ENCODE data around the gene SH3RF3.
"Not testable (repeated sequence)": the region's sequence is repeated elsewhere in the genome, so short reads cannot be mapped to it uniquely, and the experiment has no call there.

Gene SH3RF3

GRCh38 chr2:109519513-109519912 lies 390.5 kb downstream of the SH3RF3 start:
- no peak for FAIRE-seq

GRCh38 chr2:109521233-109522062 lies 392.4 kb downstream of the SH3RF3 start:
- FAIRE-seq, result no peak

GRCh38 chr2:109522063-109522374 lies 393.0 kb downstream of the SH3RF3 start:
- FAIRE-seq, result no peak

- FAIRE-seq, result no peak
Observed at GRCh38 chr2:109523121-109523520, 394.1 kb downstream of the SH3RF3 start.

GRCh38 chr2:109523536-109524361 lies 394.7 kb downstream of the SH3RF3 start:
- no peak for FAIRE-seq

GRCh38 chr2:109525836-109526235 lies 396.8 kb downstream of the SH3RF3 start:
- no peak for FAIRE-seq

- FAIRE-seq, result no peak
Observed at GRCh38 chr2:109526442-109526970, 397.5 kb downstream of the SH3RF3 start.

- FAIRE-seq, result no peak
Observed at GRCh38 chr2:109527079-109527478, 398.1 kb downstream of the SH3RF3 start.

- FAIRE-seq, result no peak
Observed at GRCh38 chr2:109527846-109528705, 399.1 kb downstream of the SH3RF3 start.

- FAIRE-seq, result no peak
Observed at GRCh38 chr2:109528811-109529501, 400.0 kb downstream of the SH3RF3 start.

GRCh38 chr2:109529532-109530449 lies 400.8 kb downstream of the SH3RF3 start:
- FAIRE-seq, result no peak

GRCh38 chr2:109530712-109531111 lies 401.7 kb downstream of the SH3RF3 start:
- FAIRE-seq, result no peak

GRCh38 chr2:109531221-109531620 lies 402.2 kb downstream of the SH3RF3 start:
- no peak for FAIRE-seq

GRCh38 chr2:109531896-109532727 lies 403.1 kb downstream of the SH3RF3 start:
- no peak for FAIRE-seq

GRCh38 chr2:109532728-109533076 lies 403.7 kb downstream of the SH3RF3 start:
- no peak for FAIRE-seq

- no peak for FAIRE-seq
Observed at GRCh38 chr2:109533823-109534222, 404.8 kb downstream of the SH3RF3 start.

- no peak for FAIRE-seq
Observed at GRCh38 chr2:109535217-109535946, 406.4 kb downstream of the SH3RF3 start.

- not testable (repeated sequence) for FAIRE-seq
Observed at GRCh38 chr2:109536556-109536955, 407.6 kb downstream of the SH3RF3 start.

- no peak for FAIRE-seq
Observed at GRCh38 chr2:109537565-109538222, 408.7 kb downstream of the SH3RF3 start.
